GM13977 (cell line): Measurements from ENCODE around the gene DLGAP5.
A peak's percentile ranks its signal among the peaks of the same experiment; 100 is the strongest.

Experiments
- DNase-seq: peaks from one replicate; pipeline ENCODE4 v3.0.0; 2012; ENCODE audit warnings: low spot score
- in situ Hi-C: fragments of 300-500 bp; cut with MboI; formaldehyde crosslinking; loops from one replicate; pipeline ENCODE4 v1.12.0; 2022; ENCODE audit warnings: low sequenced_read_pairs, low pct_unique_long_range_greater_than_20kb, mixed read lengths, inconsistent platforms; ENCODE audit not compliant: unreplicated experiment
- TF ChIP-seq, protein P1 (sequence below): IDR thresholded peaks from 2 replicates; pipeline ENCODE4 v1.5.1; 2012; ENCODE audit warnings: mild to moderate bottlenecking, control low read depth; ENCODE audit not compliant: insufficient read depth; ENCODE audit errors: extremely low read depth, missing control alignments

The DLGAP5 gene

DNA sequence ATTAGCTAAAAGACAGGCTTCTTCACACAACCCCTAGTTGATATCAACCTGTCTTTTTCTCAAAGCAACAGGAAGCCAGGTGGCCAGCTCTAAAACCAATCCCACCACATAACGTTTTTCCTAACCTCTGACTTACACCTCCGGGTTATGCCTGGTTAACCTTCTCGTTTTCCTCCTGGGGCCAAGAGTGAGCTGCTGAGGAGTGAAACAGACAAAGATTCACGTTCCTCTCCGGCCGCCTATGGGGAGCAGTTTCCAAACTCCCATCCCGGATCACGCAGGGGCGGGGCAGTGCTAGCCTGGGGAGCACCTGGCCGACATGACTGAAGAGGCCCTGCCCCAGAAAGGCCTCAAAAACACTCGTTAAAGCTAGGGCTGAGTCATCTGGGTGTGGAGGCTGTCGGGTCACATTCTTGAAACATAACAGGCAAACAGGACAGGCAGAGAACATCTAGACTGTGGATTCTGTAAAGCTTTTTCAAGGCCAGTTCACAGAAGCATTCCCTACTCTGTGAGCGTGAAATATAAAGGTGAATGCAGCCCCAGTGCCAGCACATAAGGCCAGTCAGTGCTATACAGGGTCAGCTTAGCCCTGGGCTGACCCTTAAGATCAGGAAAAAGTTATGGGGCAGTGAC is 88.3 kb downstream of the DLGAP5 start:
- DNase-seq = no peak
- TF ChIP-seq, protein P1, sequence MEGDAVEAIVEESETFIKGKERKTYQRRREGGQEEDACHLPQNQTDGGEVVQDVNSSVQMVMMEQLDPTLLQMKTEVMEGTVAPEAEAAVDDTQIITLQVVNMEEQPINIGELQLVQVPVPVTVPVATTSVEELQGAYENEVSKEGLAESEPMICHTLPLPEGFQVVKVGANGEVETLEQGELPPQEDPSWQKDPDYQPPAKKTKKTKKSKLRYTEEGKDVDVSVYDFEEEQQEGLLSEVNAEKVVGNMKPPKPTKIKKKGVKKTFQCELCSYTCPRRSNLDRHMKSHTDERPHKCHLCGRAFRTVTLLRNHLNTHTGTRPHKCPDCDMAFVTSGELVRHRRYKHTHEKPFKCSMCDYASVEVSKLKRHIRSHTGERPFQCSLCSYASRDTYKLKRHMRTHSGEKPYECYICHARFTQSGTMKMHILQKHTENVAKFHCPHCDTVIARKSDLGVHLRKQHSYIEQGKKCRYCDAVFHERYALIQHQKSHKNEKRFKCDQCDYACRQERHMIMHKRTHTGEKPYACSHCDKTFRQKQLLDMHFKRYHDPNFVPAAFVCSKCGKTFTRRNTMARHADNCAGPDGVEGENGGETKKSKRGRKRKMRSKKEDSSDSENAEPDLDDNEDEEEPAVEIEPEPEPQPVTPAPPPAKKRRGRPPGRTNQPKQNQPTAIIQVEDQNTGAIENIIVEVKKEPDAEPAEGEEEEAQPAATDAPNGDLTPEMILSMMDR = no peak
- in situ Hi-C loops = no loop called here

DNA sequence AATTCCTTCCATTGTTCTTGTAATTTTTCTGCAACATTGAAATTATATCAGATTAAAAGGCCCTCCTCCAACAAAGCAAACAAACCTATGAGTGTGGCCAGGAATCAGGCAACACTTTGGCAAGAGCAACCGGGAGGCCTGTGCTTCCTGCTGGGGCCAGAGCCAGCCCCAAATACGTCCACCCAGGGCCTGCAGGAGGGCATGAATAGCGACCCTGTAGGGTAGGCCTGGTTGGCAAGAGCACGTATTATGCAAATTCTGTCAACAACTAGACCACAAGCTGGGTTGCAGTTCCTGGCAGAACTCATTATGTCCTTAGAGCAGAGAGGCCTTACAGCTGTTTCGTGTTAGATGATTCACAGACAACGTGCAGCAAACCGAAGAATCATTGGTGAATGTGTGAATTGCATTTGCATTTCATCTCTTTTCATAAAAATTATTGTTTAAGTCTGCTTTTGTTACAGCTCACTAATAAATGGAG is 89.2 kb downstream of the DLGAP5 start:
- TF ChIP-seq, protein P1 = no peak
- in situ Hi-C loops = no loop called here
- peak; percentile 75 for DNase-seq

DNA sequence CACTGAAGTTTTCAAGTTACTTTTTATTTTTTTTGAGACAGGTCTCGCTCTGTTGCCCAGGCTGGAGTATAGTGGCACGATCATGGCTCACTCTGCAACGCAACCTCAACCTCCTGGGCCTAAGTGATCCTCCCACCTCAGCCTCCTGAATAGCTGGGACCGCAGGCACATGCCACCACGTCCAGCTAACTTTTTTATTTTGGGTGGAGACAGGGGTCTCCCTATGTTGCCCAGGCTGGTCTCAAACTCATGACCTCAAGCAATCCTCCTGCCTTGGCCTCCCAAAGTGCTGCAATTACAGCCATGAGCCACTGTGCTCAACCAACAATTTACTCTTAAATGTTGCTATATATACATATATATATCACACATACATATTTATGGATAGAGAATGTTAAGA is 89.7 kb downstream of the DLGAP5 start:
- no peak for DNase-seq
- in situ Hi-C loops = no loop called here
- TF ChIP-seq, protein P1 = no peak

DNA sequence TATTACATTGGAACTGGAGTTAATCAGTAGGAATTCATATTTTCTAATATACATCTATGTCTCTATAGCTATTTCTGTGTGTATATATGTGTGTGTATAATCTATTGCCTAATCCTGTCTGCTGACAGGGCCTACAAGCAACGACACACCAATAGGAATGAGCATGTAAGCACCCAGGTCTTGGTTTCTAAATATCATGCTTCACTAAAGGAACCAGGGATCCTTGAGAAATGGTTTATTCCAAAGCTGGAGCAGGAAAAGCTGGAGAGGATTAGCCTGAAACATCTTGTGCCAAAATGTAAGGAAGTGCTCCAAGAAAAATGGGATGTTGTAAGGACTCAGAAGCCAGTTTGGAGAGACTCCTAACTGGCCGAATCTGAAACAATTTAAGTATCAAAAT is 91.6 kb downstream of the DLGAP5 start:
- DNase-seq = no peak
- TF ChIP-seq, protein P1 = no peak
- in situ Hi-C loops = no loop called here

DNA sequence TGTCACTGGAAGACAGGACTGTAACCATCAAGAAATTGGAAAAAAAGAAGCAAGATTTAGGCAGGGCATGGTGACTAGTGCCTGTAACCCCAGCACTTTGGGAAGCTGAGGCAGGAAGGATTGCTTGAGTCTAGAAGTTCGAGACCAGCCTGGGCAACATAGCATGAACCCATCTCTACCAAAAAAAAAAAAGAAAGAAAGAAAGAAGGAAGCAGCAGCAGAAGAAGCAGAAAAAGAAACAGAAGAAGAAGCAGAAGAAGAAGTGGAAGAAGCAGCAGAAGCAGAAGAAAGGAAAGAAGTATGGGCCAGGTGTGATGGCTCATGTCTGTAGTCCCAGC is 92.9 kb downstream of the DLGAP5 start:
- in situ Hi-C loops = no loop called here
- DNase-seq = no peak
- TF ChIP-seq, protein P1 = no peak
